HTERT RPE-1 (cell line): ENCODE results near the gene ITGA6.
"Not testable (repeated sequence)": the region's sequence is repeated elsewhere in the genome, so short reads cannot be mapped to it uniquely, and the experiment has no call there.

Experiments used
- in situ Hi-C: fragments of 300-500 bp; cut with MboI; formaldehyde crosslinking; loops from 4 replicates; pipeline ENCODE4 v1.14.3; 2020; ENCODE audit warnings: low sequenced_read_pairs

ITGA6 gene

DNA sequence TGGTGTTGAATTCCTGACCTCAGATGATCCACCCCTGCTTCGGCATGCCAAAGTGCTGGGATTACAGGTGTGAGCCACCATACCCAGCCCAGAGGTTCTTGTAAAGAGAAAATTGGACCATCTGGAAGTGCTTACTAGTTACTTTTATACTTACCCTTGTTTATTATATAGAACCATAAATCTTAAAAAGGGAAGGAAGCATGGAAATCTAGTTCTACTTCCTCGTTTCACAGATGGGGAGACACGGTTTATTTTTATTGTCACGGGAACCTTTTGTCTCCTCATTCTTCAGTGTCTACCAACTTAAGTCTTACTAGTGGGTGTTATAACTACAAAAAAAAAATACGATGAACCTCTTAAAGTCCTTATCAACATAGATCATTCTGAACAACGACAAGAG is 82.7 kb downstream of the ITGA6 start:
- in situ Hi-C loops = no loop called here

DNA sequence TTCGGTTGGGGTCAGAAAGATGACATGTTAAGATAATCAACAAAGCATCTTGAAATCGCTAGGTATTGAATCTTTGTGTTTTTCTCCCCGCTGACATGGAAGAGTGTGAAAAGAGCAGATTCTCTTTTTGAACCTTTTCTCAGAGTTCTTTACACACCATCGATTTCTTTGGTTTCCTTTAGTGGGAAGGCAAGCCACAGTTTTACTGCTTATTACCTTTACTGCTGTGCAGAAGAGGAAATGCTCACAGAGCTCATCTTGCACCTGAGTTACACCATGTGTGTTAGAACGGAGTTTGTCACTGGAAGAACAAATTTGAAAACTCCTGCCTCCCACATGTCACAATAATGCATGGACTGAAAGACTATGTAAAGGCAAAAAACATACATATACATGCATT is 83.2 kb downstream of the ITGA6 start:
- in situ Hi-C loops = no loop called here

DNA sequence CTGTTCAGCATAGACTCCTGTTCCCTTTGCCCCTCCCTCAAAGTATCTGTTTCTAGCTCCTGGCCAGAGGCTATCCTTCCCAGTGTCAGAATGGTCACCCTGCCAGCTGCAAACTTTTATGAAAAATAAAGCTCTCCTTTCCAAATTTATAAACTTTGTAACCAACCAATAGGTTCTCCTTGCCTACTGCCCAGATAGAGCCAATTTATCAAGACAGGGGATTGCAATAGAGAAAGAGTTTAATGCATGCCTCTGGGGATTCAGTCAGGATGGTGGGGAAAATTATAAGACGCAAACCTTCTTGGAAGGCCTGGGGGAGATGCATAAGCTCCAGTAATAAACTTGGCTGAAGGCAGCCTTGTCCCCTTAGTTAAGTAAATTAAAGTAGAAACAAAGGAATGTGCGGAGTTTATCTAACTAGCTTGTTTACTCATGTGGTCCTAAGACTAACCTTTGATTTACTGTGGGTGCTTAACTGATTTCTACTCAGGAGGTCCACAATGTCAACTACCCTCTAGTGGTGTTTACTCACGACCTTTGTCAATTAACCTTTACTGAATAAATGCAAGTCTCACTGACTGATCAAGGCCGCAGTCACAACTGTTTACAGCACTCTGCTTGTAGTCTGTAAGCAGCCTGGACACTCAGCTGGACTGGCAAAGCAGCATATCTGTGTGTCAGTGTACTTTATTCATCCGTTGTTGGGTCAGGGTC is 85.6 kb downstream of the ITGA6 start:
- in situ Hi-C loops = no loop called here

DNA sequence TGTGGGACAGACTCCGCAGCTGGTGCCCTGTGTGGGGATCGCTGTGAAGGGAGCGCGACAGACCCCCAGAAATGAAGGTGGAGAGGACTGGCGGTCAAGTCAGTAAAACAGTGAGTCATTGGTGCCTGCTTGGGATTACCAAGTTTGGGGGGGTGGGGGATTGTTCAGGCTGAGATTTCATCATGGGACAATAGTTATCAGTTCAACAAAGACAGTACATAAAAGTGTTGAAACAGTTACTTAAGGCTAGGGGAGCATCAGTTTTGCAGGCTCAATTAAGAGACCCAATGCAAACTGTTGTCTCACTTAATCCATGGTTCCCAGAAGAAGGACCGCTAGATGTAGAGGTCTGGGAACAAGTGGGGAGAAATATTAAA is 86.1 kb downstream of the ITGA6 start:
- in situ Hi-C loops = no loop called here

DNA sequence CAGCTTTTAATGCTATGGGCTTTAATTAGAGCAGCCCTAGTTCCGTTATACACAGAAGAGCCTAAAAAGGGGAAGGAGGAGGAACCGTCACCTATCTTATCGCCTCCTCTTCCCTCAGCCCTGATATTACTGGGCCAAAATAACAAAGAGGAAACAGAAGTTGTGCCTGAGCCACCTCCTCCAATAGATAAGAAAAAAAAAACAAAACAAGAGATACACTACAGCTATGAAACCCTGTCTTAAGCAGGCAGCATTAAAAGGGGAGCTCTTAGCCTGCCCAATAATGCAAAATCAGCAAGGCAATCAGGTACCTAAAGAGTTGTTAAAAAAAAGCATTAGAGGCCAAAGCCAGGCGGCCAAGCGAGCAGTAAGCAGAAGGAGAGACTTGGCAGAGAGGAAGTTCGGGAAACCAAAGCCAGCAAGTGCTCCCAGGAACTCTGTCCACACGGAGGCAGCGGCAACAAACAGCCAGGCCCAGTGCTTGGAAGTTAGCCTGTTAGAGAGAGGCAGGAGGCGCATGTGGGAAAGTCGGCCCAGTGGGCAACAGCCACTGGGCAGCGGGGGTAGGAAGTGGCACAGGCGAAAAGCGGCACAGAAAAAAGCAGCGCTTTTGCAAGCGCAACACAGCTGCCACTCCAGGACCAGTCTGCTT is 86.7 kb downstream of the ITGA6 start:
- in situ Hi-C loops = no loop called here

DNA sequence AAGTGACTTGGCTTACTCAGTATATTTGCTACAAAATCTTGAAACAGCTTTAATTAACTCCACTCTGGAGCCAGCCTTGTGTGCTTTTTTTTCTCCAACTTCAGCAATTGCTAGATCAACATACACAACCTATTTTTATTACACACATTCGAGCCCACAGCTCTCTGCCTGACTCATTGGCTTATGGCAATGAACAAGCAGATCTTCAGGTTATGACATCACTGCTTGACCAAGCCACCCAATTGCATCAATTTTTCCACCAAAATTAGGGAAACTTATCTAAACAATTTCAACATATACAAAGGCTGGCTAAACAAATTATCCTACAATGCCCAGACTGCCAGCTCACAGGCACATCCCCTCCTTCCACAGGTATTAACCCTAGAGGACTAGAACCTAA is 88.9 kb downstream of the ITGA6 start:
- in situ Hi-C loops = no loop called here

DNA sequence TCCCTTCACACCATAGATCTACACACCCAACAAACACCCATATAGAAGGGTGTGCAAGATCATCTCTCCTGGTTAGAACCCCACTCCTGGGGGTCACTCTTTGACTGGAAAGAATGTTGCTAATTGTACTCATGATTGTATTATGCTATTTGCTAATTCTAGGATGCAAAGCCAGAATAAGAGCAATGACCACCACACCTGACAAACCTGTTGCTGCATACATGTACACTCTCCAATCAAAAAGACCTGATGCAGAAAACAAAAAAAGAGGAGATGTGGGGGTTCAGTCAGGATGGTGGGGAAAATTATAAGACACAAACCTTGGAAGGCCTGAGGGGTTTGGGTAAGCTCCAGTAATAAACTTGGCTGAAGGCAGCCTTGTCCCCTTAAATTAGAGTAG is 91.6 kb downstream of the ITGA6 start:
- in situ Hi-C loops = no loop called here

DNA sequence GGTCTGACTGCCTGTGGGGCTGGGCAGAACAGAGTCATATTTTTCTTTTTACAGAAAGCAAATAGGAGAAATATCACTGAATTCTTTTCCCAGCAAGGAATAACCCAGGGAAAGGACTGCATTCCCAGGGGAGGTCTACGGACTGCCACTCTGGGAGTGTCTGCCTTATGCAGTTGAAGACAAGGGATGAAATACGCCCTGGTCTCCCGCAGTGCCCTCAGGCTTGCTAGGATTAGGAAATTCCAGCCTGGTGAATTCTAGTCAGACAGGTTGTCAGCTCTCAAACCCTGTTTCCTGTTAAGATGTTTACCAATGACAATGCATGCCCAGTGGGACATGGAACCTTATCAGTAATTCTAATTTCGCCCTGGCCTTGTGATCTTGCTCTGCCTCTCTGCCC is 98.2 kb downstream of the ITGA6 start:
- in situ Hi-C loops = no loop called here

DNA sequence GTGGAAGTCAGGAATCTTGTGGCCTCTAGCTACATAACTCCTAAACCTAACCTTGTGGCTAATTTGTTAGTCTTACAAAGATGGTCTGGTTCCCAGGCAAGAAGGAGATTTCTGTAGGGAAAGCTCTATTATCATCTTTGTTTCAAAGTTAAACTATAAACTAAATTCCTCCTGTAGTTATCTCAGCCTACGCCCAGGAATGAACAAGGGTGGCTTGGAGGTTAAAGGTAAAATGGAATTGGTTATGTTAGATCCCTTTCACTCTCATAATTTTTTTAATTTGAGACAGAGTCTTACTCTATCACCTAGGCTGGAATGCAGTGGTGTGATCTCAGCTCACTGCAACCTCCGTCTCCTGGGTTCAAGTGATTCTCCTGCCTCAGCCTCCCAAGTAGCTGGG is 103.9 kb downstream of the ITGA6 start:
- in situ Hi-C loops = no loop called here

DNA sequence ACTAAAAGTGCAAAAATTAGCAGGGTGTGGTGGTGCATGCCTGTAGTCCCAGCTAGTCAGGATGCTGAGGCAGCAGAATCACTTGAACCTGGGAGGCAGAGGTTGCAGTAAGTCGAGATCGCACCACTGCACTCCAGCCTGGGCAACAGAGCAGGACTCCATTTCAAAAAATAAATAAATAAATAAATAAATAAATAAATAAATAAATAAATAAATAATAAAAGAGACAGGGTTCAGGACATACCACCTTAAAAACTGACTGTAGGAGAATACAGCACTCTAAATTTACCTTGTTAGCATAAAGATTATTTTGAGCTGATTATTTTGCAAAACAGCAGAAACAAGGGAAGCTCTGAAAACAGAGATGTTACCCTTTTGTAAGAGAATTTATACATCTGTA is 105.1 kb downstream of the ITGA6 start:
- in situ Hi-C loops = not testable (repeated sequence)

DNA sequence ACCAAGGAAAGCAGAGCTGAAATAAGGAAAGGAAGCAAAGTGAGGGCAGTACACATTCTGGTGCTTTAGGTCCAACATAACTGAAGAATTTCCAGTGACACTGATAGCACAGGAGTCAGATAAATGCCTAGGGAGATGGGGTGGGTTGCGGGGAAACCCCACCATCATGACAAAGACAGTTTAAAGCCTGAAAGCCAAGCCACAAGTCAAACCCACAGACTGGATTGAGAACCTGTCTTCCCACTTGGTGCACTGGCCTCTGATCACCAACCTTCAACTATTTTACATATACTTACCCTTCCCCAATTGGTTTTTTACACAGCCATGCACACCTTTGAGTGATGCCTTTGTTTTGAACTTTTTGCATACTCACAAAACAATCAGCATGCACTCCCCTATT is 106.3 kb downstream of the ITGA6 start:
- in situ Hi-C loops = no loop called here

DNA sequence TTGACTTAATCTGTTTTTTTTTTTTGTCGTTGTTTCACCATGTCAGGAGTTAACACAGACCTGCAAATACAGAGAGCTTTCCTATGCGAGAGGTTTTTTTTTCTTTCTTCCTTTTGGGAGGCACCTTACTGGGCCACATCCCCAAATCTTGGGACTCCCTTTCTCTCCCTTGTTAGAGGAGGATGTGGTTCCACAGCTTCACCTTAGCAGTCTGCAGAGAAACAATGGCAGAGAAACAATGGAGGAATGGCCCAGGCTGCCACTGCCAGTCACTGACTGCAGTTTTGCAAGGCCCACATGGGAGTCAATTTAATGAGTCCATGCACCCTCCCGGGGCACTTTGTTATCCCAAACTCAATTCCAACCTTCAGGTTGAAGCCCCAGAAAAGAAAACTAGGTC is 107.7 kb downstream of the ITGA6 start:
- in situ Hi-C loops = no loop called here

DNA sequence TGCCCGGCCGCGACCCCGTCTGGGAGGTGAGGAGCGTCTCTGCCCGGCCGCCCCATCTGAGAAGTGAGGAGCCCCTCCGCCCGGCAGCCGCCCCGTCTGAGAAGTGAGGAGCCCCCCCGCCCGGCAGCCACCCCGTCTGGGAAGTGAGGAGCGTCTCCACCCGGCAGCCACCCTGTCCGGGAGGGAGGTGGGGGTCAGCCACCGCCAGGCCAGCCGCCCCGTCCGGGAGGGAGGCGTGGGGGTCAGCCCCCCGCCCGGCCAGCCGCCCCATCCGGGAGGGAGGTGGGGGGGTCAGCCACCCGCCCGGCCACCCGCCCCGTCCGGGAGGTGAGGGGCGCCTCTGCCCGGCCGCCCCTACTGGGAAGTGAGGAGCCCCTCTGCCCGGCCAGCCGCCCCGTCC is 110.5 kb downstream of the ITGA6 start:
- in situ Hi-C loops = not testable (repeated sequence)

DNA sequence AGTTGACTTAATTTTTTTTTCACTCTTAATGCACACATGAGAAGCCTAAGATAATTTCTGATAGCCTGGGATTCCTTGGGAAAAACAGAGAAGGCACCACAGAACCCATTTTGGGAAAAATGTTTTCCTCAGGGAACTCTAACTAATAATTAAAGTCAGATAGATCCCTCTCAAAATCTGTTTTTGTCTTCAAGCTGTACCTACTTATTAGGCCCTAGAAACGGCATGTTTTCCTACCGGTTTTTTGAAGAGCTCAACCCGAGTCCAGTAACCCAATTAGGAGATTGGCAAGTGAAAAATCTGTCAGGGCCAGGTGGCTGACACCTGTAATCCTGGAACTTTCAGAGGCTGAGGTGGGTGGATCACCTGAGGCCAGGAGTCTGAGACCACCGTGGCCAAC is 112.4 kb downstream of the ITGA6 start:
- in situ Hi-C loops = no loop called here

DNA sequence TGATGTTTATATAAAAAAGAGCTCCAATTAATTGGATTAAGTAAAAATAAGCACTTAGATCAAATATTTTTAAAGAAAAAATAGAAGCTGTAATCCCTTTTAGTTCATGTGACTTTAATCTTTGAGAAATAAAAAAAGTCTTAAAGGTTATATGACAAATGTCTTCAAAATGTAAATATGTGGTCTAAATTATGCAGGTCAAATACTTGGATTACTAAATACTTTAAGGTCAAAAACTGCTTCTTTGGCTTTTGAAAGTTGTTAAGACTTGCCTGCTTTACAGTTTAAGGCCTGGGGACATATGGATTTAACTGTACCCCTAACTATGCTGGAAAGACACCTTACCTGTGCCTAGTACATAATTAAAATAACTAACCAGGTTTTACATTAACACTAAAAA is 113.0 kb downstream of the ITGA6 start:
- in situ Hi-C loops = no loop called here

DNA sequence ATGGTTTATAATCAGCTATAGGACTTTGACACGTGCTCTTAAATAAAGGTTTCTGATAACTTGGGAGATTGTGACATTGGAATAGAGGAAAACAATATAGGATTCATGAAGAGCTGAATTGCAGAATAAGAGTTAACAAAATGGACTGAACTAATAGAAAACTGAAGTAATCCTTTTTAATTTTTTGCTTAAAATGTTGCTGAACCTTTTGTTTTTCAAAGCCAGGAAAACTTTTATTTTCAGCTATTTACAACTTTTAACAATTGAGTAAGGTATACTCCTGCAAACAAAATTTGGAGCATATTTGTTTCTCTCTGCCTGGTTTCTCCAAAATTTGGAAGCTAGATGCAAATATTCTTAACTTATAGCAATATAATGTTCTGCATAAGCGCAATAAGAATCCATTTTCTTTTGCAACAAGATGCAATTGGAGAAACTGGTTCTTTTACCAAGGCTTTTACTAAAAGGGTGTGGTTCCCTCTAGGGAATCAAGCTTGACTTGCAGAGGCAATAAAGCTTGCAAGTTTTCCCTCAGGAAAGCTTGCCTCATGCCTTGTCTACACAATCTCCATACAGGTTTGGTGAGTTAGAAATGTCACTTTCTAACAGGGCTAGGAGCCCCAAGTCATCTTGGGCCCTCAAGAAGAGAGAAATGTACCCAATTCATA is 118.2 kb downstream of the ITGA6 start:
- in situ Hi-C loops = no loop called here

DNA sequence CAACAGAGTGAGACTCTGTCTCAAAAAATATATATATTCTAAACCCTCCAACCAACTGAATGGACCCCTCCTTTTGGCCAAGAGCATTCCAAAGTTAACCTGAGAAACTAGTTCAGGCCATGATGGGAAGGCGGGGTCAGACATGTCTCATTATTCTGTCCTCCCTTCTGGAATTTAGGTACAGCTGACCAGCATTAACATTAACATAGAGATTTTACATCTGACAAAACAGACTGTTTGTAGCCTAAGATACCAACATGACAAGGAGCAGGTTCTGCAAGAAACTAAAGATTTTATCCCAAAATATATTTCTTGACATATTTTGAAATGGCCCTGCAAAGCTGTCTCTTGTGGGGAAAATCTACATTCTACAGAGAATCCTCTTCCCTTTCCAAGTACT is 121.7 kb downstream of the ITGA6 start:
- in situ Hi-C loops = no loop called here

DNA sequence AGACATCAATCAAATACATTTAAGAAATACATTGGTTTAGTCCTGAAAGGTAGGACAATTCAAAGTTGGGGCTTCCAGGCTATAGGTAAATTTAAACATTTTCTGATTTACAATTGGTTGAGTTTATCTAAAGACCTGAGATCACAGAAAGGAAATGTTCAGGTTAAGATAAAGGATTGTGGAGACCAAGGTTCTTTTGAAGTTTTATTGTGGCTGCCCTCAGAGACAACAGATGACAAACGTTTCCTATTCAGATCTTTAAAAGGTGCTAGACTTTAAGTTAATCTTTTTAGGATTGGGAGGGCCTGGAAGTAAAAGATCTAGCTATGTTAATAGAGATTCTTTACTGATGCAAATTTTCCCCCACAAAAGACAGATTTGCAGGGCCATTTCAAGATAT is 122.4 kb downstream of the ITGA6 start:
- in situ Hi-C loops = not testable (repeated sequence)

DNA sequence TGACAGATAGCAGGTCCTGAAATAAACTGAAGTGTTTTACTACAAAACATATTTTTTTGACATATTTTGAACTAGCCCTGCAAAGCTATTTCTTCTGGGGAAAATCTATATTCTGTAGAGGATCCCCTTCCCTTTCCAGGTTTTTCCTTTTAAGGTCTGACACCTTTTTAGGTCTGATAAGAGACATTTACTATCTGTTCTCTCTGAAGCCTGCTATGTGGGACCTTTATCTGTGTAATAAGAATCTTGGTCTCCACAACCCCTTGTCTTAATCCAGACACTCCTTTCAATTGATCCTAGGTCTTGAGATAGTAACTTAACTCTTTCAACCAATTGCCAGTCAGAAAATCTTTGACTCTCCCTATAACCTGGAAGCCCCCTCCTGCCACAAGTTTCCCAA is 123.0 kb downstream of the ITGA6 start:
- in situ Hi-C loops = no loop called here

DNA sequence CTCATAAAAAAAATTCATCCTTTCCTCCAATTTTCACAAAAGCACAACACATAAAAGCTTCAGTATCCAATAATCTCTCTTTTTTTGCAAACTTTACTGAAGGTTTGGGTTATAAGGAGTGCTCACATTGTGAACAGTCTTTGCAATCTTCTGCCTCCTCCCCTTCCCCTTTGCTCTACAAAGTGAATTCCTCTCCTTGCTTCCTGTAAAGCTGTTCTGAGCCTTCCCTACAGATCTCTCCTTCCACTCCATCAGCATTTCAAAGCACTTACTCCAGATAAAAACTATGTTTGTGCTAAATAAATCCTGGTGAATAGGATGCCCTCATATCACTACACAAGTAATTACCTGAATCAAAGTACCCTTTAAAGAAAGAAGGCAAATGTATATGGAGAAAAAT is 123.9 kb downstream of the ITGA6 start:
- in situ Hi-C loops = no loop called here

DNA sequence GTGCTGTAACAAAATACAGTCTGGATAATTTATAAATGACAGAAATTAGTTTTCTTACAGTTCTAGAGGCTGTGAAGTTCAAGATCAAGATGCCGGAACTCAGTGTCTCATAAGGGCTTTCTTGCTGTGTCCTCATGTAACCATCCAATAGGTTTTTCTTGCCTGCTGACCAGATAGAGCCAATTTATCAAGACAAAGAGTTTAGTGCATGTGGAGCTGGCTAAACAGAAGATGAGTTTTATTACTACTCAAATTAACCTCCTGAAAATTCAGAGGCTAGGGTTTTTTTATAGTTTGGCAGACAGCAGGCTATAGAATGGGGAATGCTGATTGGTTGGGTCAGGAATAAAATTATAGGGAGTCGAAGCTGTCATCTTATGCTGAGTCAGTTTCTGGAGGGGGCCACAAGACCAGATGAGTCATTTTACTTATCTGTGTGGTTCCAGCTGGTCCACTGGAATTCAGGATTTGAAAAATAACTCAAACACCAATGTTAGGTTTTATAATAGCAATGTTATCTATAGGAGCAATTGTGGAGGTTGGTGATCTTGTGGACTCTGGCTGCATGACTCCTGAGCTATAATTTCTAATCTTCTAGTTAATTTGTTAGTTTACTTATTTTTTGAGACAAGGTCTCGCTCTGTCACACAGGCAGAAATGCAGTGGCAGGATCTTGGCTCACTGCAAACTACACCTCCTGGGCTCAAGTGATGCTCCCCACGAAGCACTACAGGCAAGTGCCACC is 125.3 kb downstream of the ITGA6 start:
- in situ Hi-C loops = no loop called here
